PC-3 (cell line): ENCODE measurements around the gene LYRM4.

ENCODE experiments used
- CTCF ChIP-seq: fragments of 300-600 bp; sonication (generic); conservative IDR thresholded peaks from 2 replicates; pipeline ENCODE4 v1.5.1; 2017; ENCODE audit warnings: antibody characterized with exemption, low read depth, mild to moderate bottlenecking, low read length
- EZH2 ChIP-seq: fragments of 300-600 bp; sonication (generic); IDR thresholded peaks from one replicate; pipeline ENCODE4 v1.6.1; 2017; ENCODE audit warnings: antibody characterized with exemption, mild to moderate bottlenecking, low read length; ENCODE audit not compliant: unreplicated experiment
- EZH2phosphoT487 ChIP-seq: fragments of 300-600 bp; sonication (generic); IDR thresholded peaks from 2 replicates; pipeline ENCODE4 v1.6.1; 2018; ENCODE audit warnings: mild to moderate bottlenecking, antibody characterized with exemption, low read length, borderline replicate concordance

GRCh38 chr6:5260111-5260620 is 584 bp downstream of the LYRM4 start:
- TF ChIP-seq CTCF (no peak), EZH2 (no peak), EZH2phosphoT487 (no peak)
